ENCODE data around the gene PUM1.

DNA sequence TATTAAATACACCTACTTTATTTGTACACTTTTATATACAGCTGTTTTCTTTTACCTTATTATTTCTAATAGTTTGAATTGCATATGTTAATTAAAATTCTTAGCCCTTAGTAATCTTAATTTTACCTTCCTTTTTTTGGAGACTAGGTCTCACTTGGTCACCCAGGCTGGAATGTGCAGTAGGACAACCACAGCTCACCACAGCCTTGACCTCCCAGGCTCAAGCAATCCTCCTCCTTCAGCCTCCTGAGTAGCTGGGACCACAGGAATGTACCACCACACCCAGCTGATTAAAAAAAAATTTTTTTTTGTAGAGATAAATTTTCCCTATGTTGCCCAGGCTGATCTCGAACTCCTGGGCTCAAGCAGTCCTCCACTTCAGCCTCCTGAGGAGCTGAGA lies 141.9 kb downstream of the PUM1 start:
- no peak for TF ChIP-seq POLR2AphosphoS5 (IDR thresholded peaks at IDR 0.05)
- no peak for TF ChIP-seq CTCF (IDR thresholded peaks at IDR 0.05)

All from prostate gland (tissue), 2 donors.